ENCODE results near the gene PMP22.

PMP22 gene

GRCh38 chr17:15265131-15265530 lies at the start of gene PMP22:
Gene PMP22, minus strand, starts transcription at chr17:15265326. Its CDS starts 4,599 bp downstream, at chr17:15260727.
- no peak for DNase-seq (ENCODE audit: low read depth)
- H3K4me3 ChIP-seq (ENCODE audit: low read depth, low read length), result no peak within 1 kb of the TSS
- TF ChIP-seq MAX (IDR thresholded peaks at IDR 0.05; ENCODE audit: low read depth, low read length), result no peak
- TF ChIP-seq POLR2A (IDR thresholded peaks at IDR 0.05; ENCODE audit: extremely low read depth, insufficient read length), result no peak
- TF ChIP-seq MYC (IDR thresholded peaks at IDR 0.05; ENCODE audit: low read depth, low read length), result no peak
- no peak for TF ChIP-seq CTCF (IDR thresholded peaks at IDR 0.05; ENCODE audit: low read depth, low read length)

- no peak for DNase-seq (ENCODE audit: low read depth)
- no peak for TF ChIP-seq CTCF (IDR thresholded peaks at IDR 0.05; ENCODE audit: low read depth, low read length)
- TF ChIP-seq POLR2A (IDR thresholded peaks at IDR 0.05; ENCODE audit: extremely low read depth, insufficient read length), result no peak
- no peak for TF ChIP-seq MAX (IDR thresholded peaks at IDR 0.05; ENCODE audit: low read depth, low read length)
Measured at GRCh38 chr17:15311996-15312395, 46.9 kb upstream of the PMP22 start.

GRCh38 chr17:15309793-15310192 lies 44.7 kb upstream of the PMP22 start:
- DNase-seq (ENCODE audit: low read depth), result no peak
- no peak overlapping the region for H3K4me3 ChIP-seq (ENCODE audit: low read depth, low read length)
- TF ChIP-seq POLR2A (IDR thresholded peaks at IDR 0.05; ENCODE audit: extremely low read depth, insufficient read length) (no peak), CTCF (IDR thresholded peaks at IDR 0.05; ENCODE audit: low read depth, low read length) (no peak), MAX (IDR thresholded peaks at IDR 0.05; ENCODE audit: low read depth, low read length) (no peak), MYC (IDR thresholded peaks at IDR 0.05; ENCODE audit: low read depth, low read length) (no peak)

More at GRCh38 chr17:15311996-15312395, 46.9 kb upstream of the PMP22 start:
- no peak overlapping the region for H3K4me3 ChIP-seq (ENCODE audit: low read depth, low read length)

GRCh38 chr17:15309236-15309635 lies 44.1 kb upstream of the PMP22 start:
- no peak for TF ChIP-seq POLR2A (IDR thresholded peaks at IDR 0.05; ENCODE audit: extremely low read depth, insufficient read length)
- no peak for TF ChIP-seq MAX (IDR thresholded peaks at IDR 0.05; ENCODE audit: low read depth, low read length)
- no peak for TF ChIP-seq MYC (IDR thresholded peaks at IDR 0.05; ENCODE audit: low read depth, low read length)
- TF ChIP-seq CTCF (IDR thresholded peaks at IDR 0.05; ENCODE audit: low read depth, low read length), result no peak
- DNase-seq (ENCODE audit: low read depth), result no peak
- H3K4me3 ChIP-seq (ENCODE audit: low read depth, low read length), result no peak overlapping the region

GRCh38 chr17:15308758-15309157 lies 43.6 kb upstream of the PMP22 start:
- peak; percentile 45 for TF ChIP-seq MAX (IDR thresholded peaks at IDR 0.05; ENCODE audit: low read depth, low read length)
- TF ChIP-seq POLR2A (IDR thresholded peaks at IDR 0.05; ENCODE audit: extremely low read depth, insufficient read length), result no peak
- H3K4me3 ChIP-seq (ENCODE audit: low read depth, low read length), result no peak overlapping the region
- no peak for DNase-seq (ENCODE audit: low read depth)

- TF ChIP-seq POLR2A (IDR thresholded peaks at IDR 0.05; ENCODE audit: extremely low read depth, insufficient read length), result no peak
- TF ChIP-seq MYC (IDR thresholded peaks at IDR 0.05; ENCODE audit: low read depth, low read length), result no peak
- no peak for TF ChIP-seq MAX (IDR thresholded peaks at IDR 0.05; ENCODE audit: low read depth, low read length)
- no peak for TF ChIP-seq CTCF (IDR thresholded peaks at IDR 0.05; ENCODE audit: low read depth, low read length)
- no peak overlapping the region for H3K4me3 ChIP-seq (ENCODE audit: low read depth, low read length)
- no peak for DNase-seq (ENCODE audit: low read depth)
Measured at GRCh38 chr17:15307710-15308111, 42.6 kb upstream of the PMP22 start.

Measured in NB4 (cell line).